WTC11 (cell line): Measurements from ENCODE around the gene PHF12. TPM values are rescaled to one million over a fixed set of nuclear protein-coding genes. Genes with fewer than 3 reads are reported as not detected.

ENCODE experiments used
- ATAC-seq: fragments of 200-7000 bp; cut with Tn5 transposase; 2 replicates; pipeline ENCODE4 v1.10.0; 2021; ENCODE audit warnings: mild to moderate bottlenecking, moderate library complexity
- Bru-seq: library from RNA; stranded (reverse); fragments of 400-500 nt; gene quantifications from one replicate; lab custom pipeline; 2021; lab: Mats Ljungman, UMichigan
- CTCF ChIA-PET: fragments of 300-600 bp; sonication (Branson Sonifier 250); formaldehyde crosslinking; loops from one replicate; lab custom pipeline; 2021; ENCODE audit warnings: antibody characterized with exemption; lab: Charles Lee
- POLR2A ChIA-PET: fragments of 350-600 bp; sonication (Branson Sonifier 250); formaldehyde crosslinking; loops from one replicate; lab custom pipeline; 2021; ENCODE audit warnings: antibody characterized with exemption; lab: Charles Lee
- DNase-seq: peaks from one replicate; pipeline ENCODE4 v3.0.0; 2021; ENCODE audit warnings: low spot score
- H3K27ac Mint-ChIP-seq: 2 replicates; pipeline ENCODE4 v1.8.0; 2021; ENCODE audit warnings: mixed read lengths
- H3K27me3 Mint-ChIP-seq: 2 replicates; pipeline ENCODE4 v1.8.0; 2021; ENCODE audit warnings: low read depth, mild to moderate bottlenecking, moderate library complexity, mixed read lengths
- H3K36me3 Mint-ChIP-seq: 2 replicates; pipeline ENCODE4 v1.8.0; 2021; ENCODE audit warnings: mixed read lengths
- H3K4me1 Mint-ChIP-seq: 2 replicates; pipeline ENCODE4 v1.8.0; 2022; ENCODE audit warnings: mixed read lengths
- H3K4me3 Mint-ChIP-seq: 2 replicates; pipeline ENCODE4 v1.8.0; 2021; ENCODE audit warnings: mild to moderate bottlenecking, moderate library complexity, mixed read lengths
- H3K9me3 Mint-ChIP-seq: 2 replicates; pipeline ENCODE4 v1.8.0; 2021; ENCODE audit warnings: mixed read lengths
- CREM ChIP-seq: sonication (generic); formaldehyde crosslinking; IDR thresholded peaks from 2 replicates; pipeline ENCODE4 v1.8.1; 2022; ENCODE audit warnings: mild to moderate bottlenecking, missing genetic modification reagents, moderate library complexity
- FOXK1 ChIP-seq: sonication (generic); formaldehyde crosslinking; IDR thresholded peaks from 2 replicates; pipeline ENCODE4 v1.8.0; 2022; ENCODE audit warnings: mild to moderate bottlenecking, moderate library complexity, missing genetic modification reagents
- GABPB1 ChIP-seq: sonication (generic); formaldehyde crosslinking; IDR thresholded peaks from 2 replicates; pipeline ENCODE4 v1.8.1; 2023; ENCODE audit warnings: mild to moderate bottlenecking, missing genetic modification reagents
- MXD4 ChIP-seq: fragments of 250-450 bp; sonication (Bioruptor Pico); IDR thresholded peaks from 2 replicates; pipeline ENCODE4 v1.8.0; 2021; ENCODE audit warnings: mild to moderate bottlenecking, moderate library complexity, borderline replicate concordance
- MYBL2 ChIP-seq: sonication (generic); formaldehyde crosslinking; IDR thresholded peaks from 2 replicates; pipeline ENCODE4 v1.8.1; 2023; ENCODE audit warnings: mild to moderate bottlenecking, moderate library complexity, missing genetic modification reagents
- NFATC4 ChIP-seq: fragments of 250-450 bp; sonication (Bioruptor Pico); IDR thresholded peaks from 2 replicates; pipeline ENCODE4 v1.9.0; 2021; ENCODE audit warnings: mild to moderate bottlenecking
- NFYB ChIP-seq: sonication (generic); formaldehyde crosslinking; conservative IDR thresholded peaks from 2 replicates; pipeline ENCODE4 v1.8.0; 2022; ENCODE audit warnings: low read depth, missing genetic modification reagents
- OVOL2 ChIP-seq: fragments of 250-450 bp; sonication (Bioruptor Pico); IDR thresholded peaks from 2 replicates; pipeline ENCODE4 v1.9.0; 2021; ENCODE audit warnings: mild to moderate bottlenecking, borderline replicate concordance
- RORB ChIP-seq: fragments of 250-450 bp; sonication (Bioruptor Pico); IDR thresholded peaks from 2 replicates; pipeline ENCODE4 v1.9.0; 2021; ENCODE audit warnings: mild to moderate bottlenecking
- SMAD4 ChIP-seq: sonication (generic); formaldehyde crosslinking; IDR thresholded peaks from 2 replicates; pipeline ENCODE4 v1.8.0; 2022; ENCODE audit warnings: mild to moderate bottlenecking, missing genetic modification reagents
- SOX15 ChIP-seq: fragments of 250-450 bp; sonication (Bioruptor Pico); IDR thresholded peaks from 2 replicates; pipeline ENCODE4 v1.9.0; 2021; ENCODE audit warnings: mild to moderate bottlenecking
- SP1 ChIP-seq: sonication (generic); formaldehyde crosslinking; conservative IDR thresholded peaks from 2 replicates; pipeline ENCODE4 v1.8.1; 2022; ENCODE audit warnings: missing genetic modification reagents
- TEAD1 ChIP-seq: sonication (generic); formaldehyde crosslinking; IDR thresholded peaks from 2 replicates; pipeline ENCODE4 v1.8.0; 2022; ENCODE audit warnings: mild to moderate bottlenecking, missing genetic modification reagents
- ZNF232 ChIP-seq: sonication (generic); formaldehyde crosslinking; IDR thresholded peaks from 2 replicates; pipeline ENCODE4 v1.8.0; 2022; ENCODE audit warnings: mild to moderate bottlenecking, missing genetic modification reagents
- long read RNA-seq, 3 experiments: library from RNA in 1 of 3; library from capped mRNA in 1 of 3; library from polyadenylated mRNA in 1 of 3; unstranded in 2 of 3; stranded (forward) in 1 of 3; transcript quantifications; one replicate each; pipeline ENCODE4 v2.0.0, GENCODE V29; 2021
- total RNA-seq: library from RNA; stranded (reverse); gene quantifications from 3 replicates; pipeline ENCODE4 v1.2.3, GENCODE V29; 2021
- TF ChIP-seq, protein P1 (sequence below): sonication (generic); formaldehyde crosslinking; conservative IDR thresholded peaks from 2 replicates; pipeline ENCODE4 v1.8.1; 2023; ENCODE audit warnings: mild to moderate bottlenecking, low read depth, missing genetic modification reagents, moderate library complexity
- TF ChIP-seq, protein P2 (sequence below): sonication (generic); formaldehyde crosslinking; IDR thresholded peaks from 2 replicates; pipeline ENCODE4 v1.8.1; 2022; ENCODE audit warnings: mild to moderate bottlenecking, moderate library complexity, missing genetic modification reagents
- TF ChIP-seq, protein P3 (sequence below): sonication (generic); formaldehyde crosslinking; IDR thresholded peaks from 2 replicates; pipeline ENCODE4 v1.8.0; 2022; ENCODE audit warnings: mild to moderate bottlenecking, missing genetic modification reagents
- TF ChIP-seq, protein P4 (sequence below): sonication (generic); formaldehyde crosslinking; conservative IDR thresholded peaks from 2 replicates; pipeline ENCODE4 v1.8.1; 2022; ENCODE audit warnings: mild to moderate bottlenecking, missing genetic modification reagents
- TF ChIP-seq, protein P5 (sequence below): fragments of 250-450 bp; sonication (Bioruptor Pico); IDR thresholded peaks from 2 replicates; pipeline ENCODE4 v1.9.0; 2021; ENCODE audit warnings: mild to moderate bottlenecking
- TF ChIP-seq, protein P6 (sequence below): fragments of 200-600 bp; IDR thresholded peaks from 2 replicates; pipeline ENCODE4 v1.8.0; 2022; ENCODE audit warnings: antibody characterized with exemption

The PHF12 gene
- total RNA-seq (57.7 to 69.8 TPM (median 61.3 TPM) in 3 replicates), Bru-seq, nascent RNA (percentile 89 among the genes with signal in this experiment)
- long read RNA-seq, experiment 1, full-length matches to known transcripts = 29 of 93 reads
- long read RNA-seq, experiment 1, partial matches to known transcripts = 25 of 93 reads
- long read RNA-seq, experiment 1, other reads (novel, unspliced or antisense) = 39 of 93 reads
- long read RNA-seq, experiment 2, full-length matches to known transcripts = 12 of 47 reads
- long read RNA-seq, experiment 2, partial matches to known transcripts = 11 of 47 reads
- long read RNA-seq, experiment 2, other reads (novel, unspliced or antisense) = 24 of 47 reads
- long read RNA-seq, experiment 3 = 0 reads

DNA sequence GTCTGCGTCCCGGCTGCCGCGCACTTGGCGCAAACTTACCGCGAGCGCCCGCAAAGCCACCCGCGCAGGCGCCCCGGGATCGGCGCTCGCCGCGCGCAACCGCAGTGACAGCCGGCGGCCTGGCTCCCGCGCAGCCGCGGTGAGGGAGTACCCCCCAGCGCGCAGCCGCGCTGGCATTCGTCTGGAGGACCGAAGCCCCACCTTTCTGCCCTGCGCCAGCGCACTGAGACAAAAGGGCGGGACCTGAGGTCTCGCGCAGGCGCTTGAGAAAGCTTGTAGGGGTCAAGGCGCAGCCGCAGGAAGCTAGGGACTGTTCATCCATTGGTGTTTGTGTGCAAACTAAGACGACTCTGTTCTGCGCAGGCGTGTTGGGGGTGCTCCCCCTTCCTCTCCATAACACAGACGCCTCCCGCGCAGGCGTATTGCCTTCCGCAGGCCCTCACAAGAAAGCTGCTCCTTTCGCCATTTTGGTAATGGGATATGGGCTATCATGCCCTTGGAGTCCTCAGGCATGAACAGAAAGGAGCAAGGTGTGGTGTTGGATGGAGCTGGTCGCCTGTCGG lies at the start of gene PHF12:
Gene PHF12 (minus strand): TSS at position 91 of the 563 bp plus-strand sequence. CDS start 558 bp downstream, outside the sequence.
- ATAC-seq = peak; percentile 71
- Mint-ChIP-seq H3K27me3 (no peaks in the 10 kb centered on the region), H3K9me3 (no peaks in the 10 kb centered on the region), H3K36me3 (peaks cover 9% of the 10 kb centered on the region), H3K4me1 (peaks cover 26% of the 10 kb centered on the region), H3K27ac (peak within 1 kb of the TSS; percentile 89), H3K4me3 (peak within 1 kb of the TSS; percentile 92)
- TF ChIP-seq, protein P1, sequence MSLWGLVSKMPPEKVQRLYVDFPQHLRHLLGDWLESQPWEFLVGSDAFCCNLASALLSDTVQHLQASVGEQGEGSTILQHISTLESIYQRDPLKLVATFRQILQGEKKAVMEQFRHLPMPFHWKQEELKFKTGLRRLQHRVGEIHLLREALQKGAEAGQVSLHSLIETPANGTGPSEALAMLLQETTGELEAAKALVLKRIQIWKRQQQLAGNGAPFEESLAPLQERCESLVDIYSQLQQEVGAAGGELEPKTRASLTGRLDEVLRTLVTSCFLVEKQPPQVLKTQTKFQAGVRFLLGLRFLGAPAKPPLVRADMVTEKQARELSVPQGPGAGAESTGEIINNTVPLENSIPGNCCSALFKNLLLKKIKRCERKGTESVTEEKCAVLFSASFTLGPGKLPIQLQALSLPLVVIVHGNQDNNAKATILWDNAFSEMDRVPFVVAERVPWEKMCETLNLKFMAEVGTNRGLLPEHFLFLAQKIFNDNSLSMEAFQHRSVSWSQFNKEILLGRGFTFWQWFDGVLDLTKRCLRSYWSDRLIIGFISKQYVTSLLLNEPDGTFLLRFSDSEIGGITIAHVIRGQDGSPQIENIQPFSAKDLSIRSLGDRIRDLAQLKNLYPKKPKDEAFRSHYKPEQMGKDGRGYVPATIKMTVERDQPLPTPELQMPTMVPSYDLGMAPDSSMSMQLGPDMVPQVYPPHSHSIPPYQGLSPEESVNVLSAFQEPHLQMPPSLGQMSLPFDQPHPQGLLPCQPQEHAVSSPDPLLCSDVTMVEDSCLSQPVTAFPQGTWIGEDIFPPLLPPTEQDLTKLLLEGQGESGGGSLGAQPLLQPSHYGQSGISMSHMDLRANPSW = no peak
- no peak for TF ChIP-seq SOX15 (CRISPR knock-in tag)
- TF ChIP-seq, protein P2, sequence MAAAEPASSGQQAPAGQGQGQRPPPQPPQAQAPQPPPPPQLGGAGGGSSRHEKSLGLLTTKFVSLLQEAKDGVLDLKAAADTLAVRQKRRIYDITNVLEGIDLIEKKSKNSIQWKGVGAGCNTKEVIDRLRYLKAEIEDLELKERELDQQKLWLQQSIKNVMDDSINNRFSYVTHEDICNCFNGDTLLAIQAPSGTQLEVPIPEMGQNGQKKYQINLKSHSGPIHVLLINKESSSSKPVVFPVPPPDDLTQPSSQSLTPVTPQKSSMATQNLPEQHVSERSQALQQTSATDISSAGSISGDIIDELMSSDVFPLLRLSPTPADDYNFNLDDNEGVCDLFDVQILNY = peak; percentile 82
- no peak; the same call in 1 of the 2 replicates for TF ChIP-seq FOXK1 (CRISPR knock-in tag)
- TF ChIP-seq GABPB1 = no peak
- peak; percentile 30; the same call in 1 of the 2 replicates for TF ChIP-seq SP1 (CRISPR knock-in tag)
- no peak for TF ChIP-seq NFATC4 (CRISPR knock-in tag)
- TF ChIP-seq, protein P3, sequence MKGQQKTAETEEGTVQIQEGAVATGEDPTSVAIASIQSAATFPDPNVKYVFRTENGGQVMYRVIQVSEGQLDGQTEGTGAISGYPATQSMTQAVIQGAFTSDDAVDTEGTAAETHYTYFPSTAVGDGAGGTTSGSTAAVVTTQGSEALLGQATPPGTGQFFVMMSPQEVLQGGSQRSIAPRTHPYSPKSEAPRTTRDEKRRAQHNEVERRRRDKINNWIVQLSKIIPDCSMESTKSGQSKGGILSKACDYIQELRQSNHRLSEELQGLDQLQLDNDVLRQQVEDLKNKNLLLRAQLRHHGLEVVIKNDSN = no peak; the same call in 1 of the 2 replicates
- TF ChIP-seq, protein P4, sequence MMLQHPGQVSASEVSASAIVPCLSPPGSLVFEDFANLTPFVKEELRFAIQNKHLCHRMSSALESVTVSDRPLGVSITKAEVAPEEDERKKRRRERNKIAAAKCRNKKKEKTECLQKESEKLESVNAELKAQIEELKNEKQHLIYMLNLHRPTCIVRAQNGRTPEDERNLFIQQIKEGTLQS = no peak
- 0 out of 2 replicates have a peak, but pooled peaks have one; percentile 30 for TF ChIP-seq CREM
- TF ChIP-seq NFYB (CRISPR knock-in tag) = no peak
- POLR2A ChIA-PET = interaction anchor here (0.6 to 3.2 kb wide), 14 partner anchors 11 to 381 kb away, joined by 3 to 17 read pairs (median 4); partner anchors contain the start of genes FAM222B, PIGS, PROCA1 and RPL23A
- DNase-seq = peak; percentile 99
- CTCF ChIA-PET = interaction anchor here (0.6 to 15.6 kb wide), 30 partner anchors 12 to 666 kb away, joined by 3 to 762 read pairs (median 4); partner anchors contain the start of genes FLOT2, MYO18A, NEK8 and PROCA1

DNA sequence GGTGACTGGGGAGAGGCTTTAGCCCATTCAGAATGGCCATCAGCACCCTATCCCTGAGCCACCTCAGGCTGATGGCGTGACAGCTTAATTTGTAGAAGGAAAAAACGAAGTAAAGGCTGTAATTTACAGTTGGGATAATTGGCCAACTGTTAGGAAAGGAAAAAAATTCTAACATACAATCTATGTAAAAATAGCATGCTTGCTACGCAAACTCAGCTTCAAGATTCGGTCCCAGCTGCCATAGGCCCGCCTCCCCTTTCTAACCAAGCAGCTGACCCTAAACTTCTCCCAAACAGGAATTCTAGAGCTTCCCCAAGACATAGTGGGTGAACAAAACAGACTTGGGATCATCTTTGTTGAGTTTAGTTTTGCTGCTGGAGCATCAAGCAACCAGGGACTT lies 49.7 kb upstream of the PHF12 start:
- Mint-ChIP-seq H3K4me1 (peaks cover 52% of the 10 kb centered on the region), H3K36me3 (no peaks in the 10 kb centered on the region), H3K9me3 (no peaks in the 10 kb centered on the region), H3K27ac (no peak overlapping the region), H3K4me3 (no peak overlapping the region)
- ChIA-PET CTCF (interaction anchor here (0.6 to 17.6 kb wide), 5 partner anchors 14 to 113 kb away, joined by 4 to 228 read pairs (median 5); no protein-coding TSS in a partner anchor), POLR2A (interaction anchor here (1.6 kb wide), 2 partner anchors 15 to 42 kb away, joined by 3 to 4 read pairs; partner anchors contain the start of gene PIPOX)
- ATAC-seq (no peak), DNase-seq (no peak)
- no peak for TF ChIP-seq MYBL2
- TF ChIP-seq, protein P5, sequence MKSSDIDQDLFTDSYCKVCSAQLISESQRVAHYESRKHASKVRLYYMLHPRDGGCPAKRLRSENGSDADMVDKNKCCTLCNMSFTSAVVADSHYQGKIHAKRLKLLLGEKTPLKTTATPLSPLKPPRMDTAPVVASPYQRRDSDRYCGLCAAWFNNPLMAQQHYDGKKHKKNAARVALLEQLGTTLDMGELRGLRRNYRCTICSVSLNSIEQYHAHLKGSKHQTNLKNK (CRISPR knock-in tag) = no peak
- no peak for TF ChIP-seq TEAD1 (CRISPR knock-in tag)
- TF ChIP-seq SMAD4 = no peak
- TF ChIP-seq OVOL2 (CRISPR knock-in tag) = no peak
- TF ChIP-seq MXD4 (CRISPR knock-in tag) = no peak
- TF ChIP-seq RORB (CRISPR knock-in tag) = no peak
- no peak for TF ChIP-seq ZNF232 (CRISPR knock-in tag)
- TF ChIP-seq, protein P6, sequence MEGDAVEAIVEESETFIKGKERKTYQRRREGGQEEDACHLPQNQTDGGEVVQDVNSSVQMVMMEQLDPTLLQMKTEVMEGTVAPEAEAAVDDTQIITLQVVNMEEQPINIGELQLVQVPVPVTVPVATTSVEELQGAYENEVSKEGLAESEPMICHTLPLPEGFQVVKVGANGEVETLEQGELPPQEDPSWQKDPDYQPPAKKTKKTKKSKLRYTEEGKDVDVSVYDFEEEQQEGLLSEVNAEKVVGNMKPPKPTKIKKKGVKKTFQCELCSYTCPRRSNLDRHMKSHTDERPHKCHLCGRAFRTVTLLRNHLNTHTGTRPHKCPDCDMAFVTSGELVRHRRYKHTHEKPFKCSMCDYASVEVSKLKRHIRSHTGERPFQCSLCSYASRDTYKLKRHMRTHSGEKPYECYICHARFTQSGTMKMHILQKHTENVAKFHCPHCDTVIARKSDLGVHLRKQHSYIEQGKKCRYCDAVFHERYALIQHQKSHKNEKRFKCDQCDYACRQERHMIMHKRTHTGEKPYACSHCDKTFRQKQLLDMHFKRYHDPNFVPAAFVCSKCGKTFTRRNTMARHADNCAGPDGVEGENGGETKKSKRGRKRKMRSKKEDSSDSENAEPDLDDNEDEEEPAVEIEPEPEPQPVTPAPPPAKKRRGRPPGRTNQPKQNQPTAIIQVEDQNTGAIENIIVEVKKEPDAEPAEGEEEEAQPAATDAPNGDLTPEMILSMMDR = no peak
- TF ChIP-seq, all 79 proteins: peak for 0
- peaks cover 47% of the 10 kb centered on the region for H3K27me3 Mint-ChIP-seq
